ENCODE results near the gene PARD3. TPM values are rescaled to one million over a fixed set of nuclear protein-coding genes. Genes with fewer than 3 reads are reported as not detected.

PARD3 gene
- total RNA-seq, 1 donor: 4.8 TPM

- H3K27me3 ChIP-seq (ENCODE audit: insufficient read depth, low read length): no peaks in the 10 kb centered on the region
- H3K9me3 ChIP-seq (ENCODE audit: low read depth, low read length): no peaks in the 10 kb centered on the region
- H3K4me3 ChIP-seq (ENCODE audit: low read length): no peak overlapping the region
- no peaks in the 10 kb centered on the region for H3K4me1 ChIP-seq (ENCODE audit: insufficient read depth, low read length)
Measured at GRCh38 chr10:34835908-34836508, 20.9 kb upstream of the PARD3 start.

DNA sequence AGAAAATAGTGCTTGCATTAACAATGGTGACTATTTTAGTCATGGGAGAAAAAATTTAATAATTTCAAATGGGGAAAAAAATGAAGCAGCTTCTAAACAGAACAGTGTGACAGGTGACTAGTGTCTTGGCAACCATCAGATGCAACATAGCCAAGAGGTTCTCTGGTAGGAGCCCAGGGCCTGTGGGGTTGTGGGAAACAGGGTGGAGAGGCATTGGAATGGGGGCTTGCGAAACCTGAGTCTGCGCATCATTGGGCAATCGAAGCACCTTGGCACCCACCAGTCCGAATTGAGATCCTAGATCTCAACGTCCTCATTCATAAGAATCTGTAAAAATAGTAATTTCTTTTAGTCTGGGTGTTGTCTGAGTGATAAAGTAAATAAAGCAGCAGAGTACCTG is 19.2 kb upstream of the PARD3 start:
- H3K4me1 ChIP-seq (ENCODE audit: insufficient read depth, low read length): no peaks in the 10 kb centered on the region
- H3K9me3 ChIP-seq (ENCODE audit: low read depth, low read length): no peaks in the 10 kb centered on the region
- H3K4me3 ChIP-seq (ENCODE audit: low read length): no peak overlapping the region
- H3K27me3 ChIP-seq (ENCODE audit: insufficient read depth, low read length): no peaks in the 10 kb centered on the region

GRCh38 chr10:34830217-34830822 is 15.2 kb upstream of the PARD3 start:
- Histone ChIP-seq H3K9me3 (ENCODE audit: low read depth, low read length) (no peaks in the 10 kb centered on the region), H3K4me3 (ENCODE audit: low read length) (no peak overlapping the region), H3K4me1 (ENCODE audit: insufficient read depth, low read length) (no peaks in the 10 kb centered on the region), H3K27me3 (ENCODE audit: insufficient read depth, low read length) (no peaks in the 10 kb centered on the region)

GRCh38 chr10:34826857-34827766 is 12.0 kb upstream of the PARD3 start:
- Histone ChIP-seq H3K4me1 (ENCODE audit: insufficient read depth, low read length) (no peaks in the 10 kb centered on the region), H3K9me3 (ENCODE audit: low read depth, low read length) (no peaks in the 10 kb centered on the region), H3K4me3 (ENCODE audit: low read length) (no peak overlapping the region), H3K27me3 (ENCODE audit: insufficient read depth, low read length) (no peaks in the 10 kb centered on the region)

DNA sequence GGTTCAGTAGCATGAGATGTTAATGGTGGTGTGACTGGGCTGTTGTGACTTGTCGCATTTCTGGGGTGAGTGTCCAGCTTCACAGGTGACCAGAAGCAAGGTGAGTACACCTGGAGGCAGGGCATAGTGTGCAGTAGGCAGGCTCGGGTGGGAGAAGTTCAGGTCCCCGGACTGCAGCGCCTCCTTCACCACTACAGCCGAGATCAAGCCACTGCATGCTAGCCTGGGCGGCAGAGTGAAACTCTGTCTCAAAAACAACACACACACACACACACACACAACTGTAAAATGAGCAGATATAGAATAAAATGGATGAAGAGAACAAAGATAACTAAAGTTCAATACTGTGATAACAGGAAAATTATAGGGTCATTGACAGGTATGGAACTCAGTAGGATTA is 11.1 kb upstream of the PARD3 start:
- H3K4me3 ChIP-seq (ENCODE audit: low read length): no peak overlapping the region
- no peaks in the 10 kb centered on the region for H3K4me1 ChIP-seq (ENCODE audit: insufficient read depth, low read length)
- H3K27me3 ChIP-seq (ENCODE audit: insufficient read depth, low read length): no peaks in the 10 kb centered on the region
- no peaks in the 10 kb centered on the region for H3K9me3 ChIP-seq (ENCODE audit: low read depth, low read length)

GRCh38 chr10:34825414-34825813 is 10.3 kb upstream of the PARD3 start:
- Histone ChIP-seq H3K27me3 (ENCODE audit: insufficient read depth, low read length) (no peaks in the 10 kb centered on the region), H3K4me1 (ENCODE audit: insufficient read depth, low read length) (no peaks in the 10 kb centered on the region), H3K4me3 (ENCODE audit: low read length) (no peak overlapping the region), H3K9me3 (ENCODE audit: low read depth, low read length) (no peaks in the 10 kb centered on the region)

GRCh38 chr10:34824870-34825269 is 9.8 kb upstream of the PARD3 start:
- no peak overlapping the region for H3K4me3 ChIP-seq (ENCODE audit: low read length)
- no peaks in the 10 kb centered on the region for H3K27me3 ChIP-seq (ENCODE audit: insufficient read depth, low read length)
- H3K4me1 ChIP-seq (ENCODE audit: insufficient read depth, low read length): no peaks in the 10 kb centered on the region
- no peaks in the 10 kb centered on the region for H3K9me3 ChIP-seq (ENCODE audit: low read depth, low read length)

DNA sequence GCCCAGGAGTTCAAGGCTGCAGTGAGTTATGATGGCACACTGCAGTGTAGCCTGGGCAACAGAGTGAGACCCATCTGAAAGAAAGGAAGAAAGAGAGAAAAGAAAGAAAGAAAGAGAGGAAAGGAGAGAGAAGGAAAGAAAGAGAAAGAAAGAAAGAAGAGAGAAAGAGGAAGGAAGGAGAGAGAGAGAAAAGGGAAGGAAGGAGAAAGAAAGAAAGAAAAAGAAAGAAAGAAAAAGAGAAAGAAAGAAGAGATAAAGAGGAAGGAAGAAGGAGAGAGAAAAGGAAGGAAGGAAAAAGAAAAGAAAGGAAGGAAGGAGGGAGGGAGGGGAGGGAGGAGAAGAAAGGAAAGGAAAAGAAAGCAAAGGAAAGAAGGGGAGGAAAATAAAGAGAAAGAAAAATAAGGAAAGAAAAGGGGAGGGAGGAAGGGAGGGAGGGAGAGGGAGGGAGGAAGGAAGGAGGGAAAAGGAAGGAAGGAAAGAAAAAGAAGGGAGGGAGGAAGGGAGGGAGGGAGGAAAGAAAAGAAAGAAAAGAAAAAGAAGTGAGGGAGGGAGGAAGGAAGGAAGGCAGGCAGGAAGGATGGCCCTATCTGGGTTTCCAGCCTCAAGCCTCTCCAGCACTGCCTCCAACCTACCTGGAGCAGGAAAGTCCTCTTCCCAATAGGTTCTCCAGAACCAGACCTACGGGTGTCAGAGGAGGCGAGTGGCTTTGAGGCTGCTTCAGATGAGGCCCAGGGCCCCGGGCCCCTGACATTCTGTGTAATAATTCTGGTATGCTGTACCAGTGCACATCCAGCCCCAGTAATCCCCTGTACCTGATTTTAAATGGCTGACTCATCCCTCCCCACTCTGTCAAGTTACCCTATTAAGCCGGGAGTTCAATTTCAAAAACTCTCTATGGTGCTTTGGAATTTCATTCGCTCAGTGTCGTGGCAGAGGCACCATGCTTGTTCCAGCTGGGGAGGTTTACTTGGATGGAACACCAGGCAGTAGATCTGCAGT is 6.8 kb upstream of the PARD3 start:
- Histone ChIP-seq H3K4me3 (ENCODE audit: low read length) (no peak overlapping the region), H3K27me3 (ENCODE audit: insufficient read depth, low read length) (peaks cover 8% of the 10 kb centered on the region)

GRCh38 chr10:34817586-34817985 is 2.5 kb upstream of the PARD3 start:
- peaks cover 37% of the 10 kb centered on the region for H3K27me3 ChIP-seq (ENCODE audit: insufficient read depth, low read length)
- H3K4me1 ChIP-seq (ENCODE audit: insufficient read depth, low read length): no peaks in the 10 kb centered on the region
- no peaks in the 10 kb centered on the region for H3K9me3 ChIP-seq (ENCODE audit: low read depth, low read length)
- H3K4me3 ChIP-seq (ENCODE audit: low read length): no peak overlapping the region

More for the DNA sequence above, 6.8 kb upstream of the PARD3 start:
- H3K4me1 ChIP-seq (ENCODE audit: insufficient read depth, low read length): no peaks in the 10 kb centered on the region
- H3K9me3 ChIP-seq (ENCODE audit: low read depth, low read length): no peaks in the 10 kb centered on the region

DNA sequence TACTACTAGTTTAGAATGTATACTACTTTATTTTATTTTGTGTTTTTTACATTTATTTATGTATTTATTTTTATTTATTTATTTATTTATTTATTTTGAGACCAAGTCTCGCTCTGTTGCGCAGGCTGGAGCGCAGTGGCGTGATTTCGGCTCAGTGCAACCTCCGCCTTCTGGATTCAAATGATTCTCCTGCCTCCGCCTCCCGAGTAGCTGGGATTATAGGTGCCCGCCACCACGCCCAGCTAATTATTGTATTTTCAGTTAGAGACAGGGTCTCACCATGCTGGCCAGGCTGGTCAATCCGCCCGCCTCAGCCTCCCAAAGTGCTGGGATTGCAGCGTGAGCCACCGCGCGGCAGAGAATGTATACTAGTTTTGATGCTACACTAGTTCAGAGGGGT is 2.0 kb upstream of the PARD3 start:
- Histone ChIP-seq H3K4me3 (ENCODE audit: low read length) (no peak overlapping the region), H3K9me3 (ENCODE audit: low read depth, low read length) (no peaks in the 10 kb centered on the region), H3K4me1 (ENCODE audit: insufficient read depth, low read length) (no peaks in the 10 kb centered on the region), H3K27me3 (ENCODE audit: insufficient read depth, low read length) (peaks cover 42% of the 10 kb centered on the region)

DNA sequence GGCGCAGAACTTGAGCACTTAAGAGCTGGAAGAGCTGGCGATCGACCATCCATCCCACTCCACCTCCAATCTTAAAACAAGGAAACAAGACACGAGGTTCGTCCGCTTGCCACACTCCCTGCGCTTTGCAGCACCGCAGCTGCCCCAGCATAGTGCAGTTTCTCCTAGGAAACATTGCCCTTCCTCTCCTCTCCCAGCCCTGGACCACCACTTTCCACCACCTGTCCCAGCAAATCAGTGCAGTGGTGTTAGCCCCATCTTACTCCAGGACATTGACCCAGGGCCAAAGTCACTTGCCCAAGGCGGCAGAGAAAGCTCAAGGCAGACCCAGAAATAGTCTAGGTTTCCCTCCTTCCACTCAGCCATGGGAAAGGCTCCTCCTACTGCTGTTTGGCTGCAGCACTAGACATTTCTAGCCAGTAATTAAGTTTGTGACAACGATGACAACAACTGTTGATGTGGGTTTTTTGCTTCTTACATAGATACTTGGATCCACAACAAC is 1.5 kb upstream of the PARD3 start:
- H3K9me3 ChIP-seq (ENCODE audit: low read depth, low read length): no peaks in the 10 kb centered on the region
- peaks cover 47% of the 10 kb centered on the region for H3K27me3 ChIP-seq (ENCODE audit: insufficient read depth, low read length)
- H3K4me3 ChIP-seq (ENCODE audit: low read length): no peak overlapping the region
- H3K4me1 ChIP-seq (ENCODE audit: insufficient read depth, low read length): no peaks in the 10 kb centered on the region

DNA sequence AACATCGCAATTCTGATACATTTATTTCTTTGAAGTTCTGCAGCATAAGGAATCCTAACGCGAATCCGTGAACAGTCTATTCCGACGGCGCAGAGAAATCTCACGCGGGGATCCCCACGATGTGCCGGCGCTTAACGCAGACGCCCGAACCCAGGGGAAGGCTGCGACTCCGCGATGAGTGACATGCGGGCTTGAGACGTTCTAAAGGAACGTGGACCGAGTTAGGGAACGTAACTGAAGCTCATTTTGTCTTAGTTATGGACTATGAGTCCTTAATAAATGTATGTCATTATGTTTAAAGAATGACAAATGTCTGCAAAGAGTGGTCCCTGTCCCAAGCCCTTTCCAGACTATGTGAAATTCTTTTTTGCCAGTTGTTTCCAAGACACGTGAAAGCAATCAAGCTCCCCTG is 995 bp upstream of the PARD3 start:
- Histone ChIP-seq H3K4me3 (ENCODE audit: low read length) (no peak overlapping the region), H3K9me3 (ENCODE audit: low read depth, low read length) (no peaks in the 10 kb centered on the region), H3K4me1 (ENCODE audit: insufficient read depth, low read length) (no peaks in the 10 kb centered on the region), H3K27me3 (ENCODE audit: insufficient read depth, low read length) (peaks cover 48% of the 10 kb centered on the region)

DNA sequence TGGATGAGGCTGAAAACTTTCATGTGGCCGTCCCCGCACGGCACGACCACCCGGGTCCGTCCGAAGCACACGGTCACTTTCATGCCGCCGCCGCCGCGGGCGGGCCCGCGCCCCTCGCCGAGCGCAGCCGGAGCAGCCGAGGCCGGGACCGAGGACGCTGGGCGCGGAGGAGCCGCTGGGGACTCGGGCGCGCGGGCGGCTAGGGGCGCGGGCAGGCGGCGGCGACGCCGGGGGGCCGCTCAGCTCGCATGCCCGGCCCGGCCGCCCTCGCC is 247 bp downstream of the PARD3 start:
- Histone ChIP-seq H3K4me1 (ENCODE audit: insufficient read depth, low read length) (no peaks in the 10 kb centered on the region), H3K27me3 (ENCODE audit: insufficient read depth, low read length) (peaks cover 52% of the 10 kb centered on the region), H3K4me3 (ENCODE audit: low read length) (no peak overlapping the region), H3K9me3 (ENCODE audit: low read depth, low read length) (no peaks in the 10 kb centered on the region)

GRCh38 chr10:34814223-34814912 is 728 bp downstream of the PARD3 start:
- Histone ChIP-seq H3K27me3 (ENCODE audit: insufficient read depth, low read length) (peaks cover 52% of the 10 kb centered on the region), H3K4me3 (ENCODE audit: low read length) (no peak overlapping the region)

More at GRCh38 chr10:34814223-34814912, 728 bp downstream of the PARD3 start:
- no peaks in the 10 kb centered on the region for H3K4me1 ChIP-seq (ENCODE audit: insufficient read depth, low read length)
- no peaks in the 10 kb centered on the region for H3K9me3 ChIP-seq (ENCODE audit: low read depth, low read length)

Measured in mononuclear cell (primary cell).